AG09309 (cell line): ENCODE measurements around the gene DNAH5.

Experiments
- DNase-seq: peaks from one replicate; pipeline ENCODE4 v3.0.0-alpha.2; 2010; ENCODE audit warnings: low read depth
- H3K4me3 ChIP-seq: 2 replicates; pipeline ENCODE4 v1.5.1; 2011; ENCODE audit warnings: mild to moderate bottlenecking, low read depth, low read length, moderate library complexity; ENCODE audit not compliant: control insufficient read depth
- TF ChIP-seq, protein P1 (sequence below): IDR thresholded peaks from 2 replicates; pipeline ENCODE4 v1.5.1; 2011; ENCODE audit warnings: mild to moderate bottlenecking, low read depth, low read length, inconsistent platforms; ENCODE audit not compliant: insufficient read depth, control insufficient read depth; ENCODE audit errors: missing control alignments

The DNAH5 gene

DNA sequence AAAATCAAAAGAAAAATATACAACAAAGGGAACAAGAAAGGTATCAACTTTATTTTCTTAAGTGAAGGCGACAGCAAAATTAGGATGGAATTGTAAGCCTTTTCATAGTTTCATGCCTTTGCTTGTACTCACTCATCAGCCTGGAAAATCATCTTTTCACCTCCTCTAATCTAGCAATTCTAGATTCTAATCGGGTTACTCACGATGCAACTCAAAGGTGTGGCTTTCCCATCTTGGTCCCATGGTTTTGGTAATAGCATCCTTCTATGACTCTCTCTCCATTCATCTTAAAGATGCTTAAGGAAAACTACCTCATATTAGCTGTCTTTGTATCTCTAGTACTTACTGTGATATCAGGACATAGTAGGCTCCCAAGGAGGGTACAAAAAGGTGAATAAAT lies 30.5 kb downstream of the DNAH5 start:
- TF ChIP-seq, protein P1, sequence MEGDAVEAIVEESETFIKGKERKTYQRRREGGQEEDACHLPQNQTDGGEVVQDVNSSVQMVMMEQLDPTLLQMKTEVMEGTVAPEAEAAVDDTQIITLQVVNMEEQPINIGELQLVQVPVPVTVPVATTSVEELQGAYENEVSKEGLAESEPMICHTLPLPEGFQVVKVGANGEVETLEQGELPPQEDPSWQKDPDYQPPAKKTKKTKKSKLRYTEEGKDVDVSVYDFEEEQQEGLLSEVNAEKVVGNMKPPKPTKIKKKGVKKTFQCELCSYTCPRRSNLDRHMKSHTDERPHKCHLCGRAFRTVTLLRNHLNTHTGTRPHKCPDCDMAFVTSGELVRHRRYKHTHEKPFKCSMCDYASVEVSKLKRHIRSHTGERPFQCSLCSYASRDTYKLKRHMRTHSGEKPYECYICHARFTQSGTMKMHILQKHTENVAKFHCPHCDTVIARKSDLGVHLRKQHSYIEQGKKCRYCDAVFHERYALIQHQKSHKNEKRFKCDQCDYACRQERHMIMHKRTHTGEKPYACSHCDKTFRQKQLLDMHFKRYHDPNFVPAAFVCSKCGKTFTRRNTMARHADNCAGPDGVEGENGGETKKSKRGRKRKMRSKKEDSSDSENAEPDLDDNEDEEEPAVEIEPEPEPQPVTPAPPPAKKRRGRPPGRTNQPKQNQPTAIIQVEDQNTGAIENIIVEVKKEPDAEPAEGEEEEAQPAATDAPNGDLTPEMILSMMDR, result no peak
- H3K4me3 ChIP-seq, result no peak overlapping the region
- DNase-seq, result no peak

DNA sequence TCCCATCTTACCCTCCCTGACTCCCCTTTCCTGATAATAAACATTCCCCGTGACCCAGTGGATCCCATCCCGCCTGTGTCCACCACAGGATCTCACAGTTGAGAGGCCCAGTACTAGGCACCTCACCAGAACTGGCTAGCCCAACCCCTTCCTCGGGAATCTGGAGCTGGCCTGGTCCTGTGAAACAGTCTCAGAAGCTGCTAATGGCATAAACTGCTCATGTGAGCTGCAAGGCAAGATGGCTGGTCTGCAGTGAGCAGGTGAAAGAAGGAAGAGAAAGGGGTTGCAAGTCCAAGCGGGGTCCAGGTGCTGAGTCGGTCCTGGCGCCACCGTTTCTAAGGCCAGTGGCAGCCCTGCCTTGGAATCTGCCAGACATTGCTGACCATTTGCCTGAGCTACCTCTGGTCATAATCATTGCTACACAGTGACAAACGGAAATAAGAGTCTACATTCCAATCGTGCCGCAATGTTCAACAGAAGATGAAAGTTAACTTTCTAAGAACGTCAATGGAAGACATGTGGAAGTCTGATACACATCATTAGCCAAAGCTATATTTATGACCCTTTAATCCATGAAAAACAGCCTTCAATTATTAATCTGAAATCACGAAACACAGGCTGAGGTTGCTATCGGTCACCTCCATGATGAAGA lies 33.7 kb downstream of the DNAH5 start:
- no peak for DNase-seq
- TF ChIP-seq, protein P1, result no peak
- no peak overlapping the region for H3K4me3 ChIP-seq

DNA sequence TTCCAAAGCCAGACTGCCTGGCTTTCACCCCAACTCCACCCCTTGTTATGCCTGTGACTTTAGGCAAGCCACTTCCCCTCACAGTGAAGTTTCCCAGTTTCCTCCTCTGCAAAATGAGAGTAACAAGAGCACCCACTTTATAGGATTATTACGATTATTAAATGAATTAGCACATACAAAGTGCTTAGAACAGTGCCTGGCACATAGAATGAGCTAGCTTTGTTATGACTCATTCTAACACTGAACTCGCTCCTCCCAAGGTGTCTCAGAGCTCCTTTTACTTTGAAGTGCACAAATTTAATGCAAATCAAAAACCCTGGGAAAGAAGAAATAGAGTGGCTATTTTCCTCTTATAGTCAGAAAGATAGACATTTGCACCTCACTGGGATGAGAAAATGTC lies 34.3 kb downstream of the DNAH5 start:
- no peak for DNase-seq
- no peak overlapping the region for H3K4me3 ChIP-seq
- TF ChIP-seq, protein P1, result no peak

DNA sequence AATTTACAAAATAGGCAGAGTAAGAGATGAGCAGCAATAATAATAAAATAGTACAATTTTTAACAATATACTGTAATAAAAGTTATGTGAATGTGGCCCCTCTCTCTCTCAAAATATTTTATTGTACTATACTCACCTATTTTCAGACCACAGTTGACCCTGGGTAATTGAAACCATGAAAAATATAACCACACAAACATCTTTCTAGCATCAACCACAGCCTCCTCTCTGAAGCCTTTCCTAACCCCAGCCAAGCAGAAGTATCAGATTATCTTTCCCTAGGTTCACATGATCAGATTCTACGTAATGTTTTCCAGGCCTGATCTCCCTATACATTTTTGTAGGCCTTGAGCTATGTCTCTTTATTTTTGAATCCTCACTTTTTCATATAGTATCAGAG lies 35.2 kb downstream of the DNAH5 start:
- H3K4me3 ChIP-seq, result no peak overlapping the region
- TF ChIP-seq, protein P1, result no peak
- DNase-seq, result no peak

DNA sequence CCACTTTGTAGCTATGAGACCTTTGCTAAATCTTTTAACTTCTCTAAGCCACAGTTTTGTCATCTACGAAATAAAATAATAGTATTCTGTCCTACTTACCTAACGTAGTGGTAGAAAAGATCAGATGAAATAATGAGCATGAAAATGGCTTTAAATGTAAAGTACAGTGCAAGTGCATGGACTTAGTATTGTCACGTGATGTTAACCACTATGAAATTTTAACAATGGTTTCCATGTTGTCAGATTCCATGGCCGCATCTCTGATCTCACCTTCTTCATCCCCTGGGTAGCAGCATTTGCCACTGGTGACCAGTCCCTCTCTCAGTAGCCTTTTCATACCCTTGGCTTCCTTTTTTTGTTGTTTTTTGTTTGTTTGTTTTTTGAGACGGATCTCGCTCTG lies 45.9 kb downstream of the DNAH5 start:
- H3K4me3 ChIP-seq, result no peak overlapping the region
- TF ChIP-seq, protein P1, result no peak
- DNase-seq, result no peak

DNA sequence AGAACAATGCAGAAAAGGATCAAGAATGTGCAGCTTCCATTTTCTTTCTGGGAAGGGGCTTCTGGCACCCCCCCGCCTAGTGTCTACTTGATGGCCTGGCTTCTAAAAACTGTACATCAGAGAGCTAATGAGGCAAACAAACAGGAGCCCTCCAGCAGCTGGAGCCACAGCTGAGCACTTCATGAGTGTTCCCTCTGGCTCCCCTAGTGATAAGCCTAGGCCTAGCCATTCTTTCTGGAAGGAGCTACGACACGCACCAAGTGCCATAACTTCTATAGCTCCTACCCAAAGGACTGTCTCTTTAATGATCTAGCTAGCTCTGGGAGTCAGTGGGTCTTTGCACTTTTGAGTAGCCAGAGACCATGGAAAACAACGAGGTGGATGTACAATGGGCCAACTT lies 66.1 kb downstream of the DNAH5 start:
- TF ChIP-seq, protein P1, result peak; percentile 11
- DNase-seq, result no peak
- no peak overlapping the region for H3K4me3 ChIP-seq
